SW 1271 (cell line): ENCODE measurements around the gene ST7.

Experiments
- DNase-seq, 2 experiments: peaks; one replicate each; lab custom pipeline; 2025; lab: John Stamatoyannopoulos, UW

The ST7 gene

GRCh38 chr7:117034851-117035464, 81.7 kb downstream of the ST7 start:
- no peak for DNase-seq

GRCh38 chr7:117035465-117035862, 82.2 kb downstream of the ST7 start:
- DNase-seq: no peak

- no peak for DNase-seq
Measured at GRCh38 chr7:117036053-117036669, 82.9 kb downstream of the ST7 start.

GRCh38 chr7:117036836-117037235, 83.5 kb downstream of the ST7 start:
- DNase-seq: no peak

- no peak for DNase-seq
Measured at GRCh38 chr7:117038408-117038807, 85.1 kb downstream of the ST7 start.

- no peak for DNase-seq
Measured at GRCh38 chr7:117041007-117041406, 87.7 kb downstream of the ST7 start.

GRCh38 chr7:117041822-117042221, 88.5 kb downstream of the ST7 start:
- DNase-seq: no peak

GRCh38 chr7:117043108-117043825, 90.0 kb downstream of the ST7 start:
- DNase-seq: no peak

GRCh38 chr7:117044664-117045063, 91.4 kb downstream of the ST7 start:
- no peak for DNase-seq

GRCh38 chr7:117045927-117046710, 92.8 kb downstream of the ST7 start:
- no peak for DNase-seq

- no peak for DNase-seq
Measured at GRCh38 chr7:117047496-117047895, 94.2 kb downstream of the ST7 start.

GRCh38 chr7:117048114-117048866, 95.0 kb downstream of the ST7 start:
- no peak for DNase-seq

GRCh38 chr7:117048882-117049281, 95.6 kb downstream of the ST7 start:
- no peak for DNase-seq

GRCh38 chr7:117051808-117052207, 98.5 kb downstream of the ST7 start:
- DNase-seq: no peak

GRCh38 chr7:117053432-117053831, 100.1 kb downstream of the ST7 start:
- DNase-seq: no peak

- DNase-seq: no peak
Measured at GRCh38 chr7:117061751-117062150, 108.5 kb downstream of the ST7 start.

GRCh38 chr7:117062300-117062699, 109.0 kb downstream of the ST7 start:
- no peak for DNase-seq

- DNase-seq: no peak
Measured at GRCh38 chr7:117064688-117065087, 111.4 kb downstream of the ST7 start.

GRCh38 chr7:117065571-117066150, 112.4 kb downstream of the ST7 start:
- DNase-seq: no peak

- no peak for DNase-seq
Measured at GRCh38 chr7:117066668-117067067, 113.4 kb downstream of the ST7 start.

GRCh38 chr7:117067340-117067739, 114.0 kb downstream of the ST7 start:
- no peak for DNase-seq
